IMR-90 (cell line): Measurements from ENCODE around the gene RERE. TPM values are rescaled to one million over a fixed set of nuclear protein-coding genes. Genes with fewer than 3 reads are reported as not detected.

Source experiments
- ATAC-seq: fragments of 200-7000 bp; cut with Tn5 transposase; 2 replicates; pipeline ENCODE4 v1.9.1; 2020; ENCODE audit warnings: low read depth, mild to moderate bottlenecking, moderate library complexity
- BruUV-seq: library from RNA; stranded (reverse); fragments of 400-500 nt; replicated peaks from 2 replicates; lab custom pipeline; 2021; lab: Mats Ljungman, UMichigan
- CTCF ChIA-PET: fragments of 300-600 bp; formaldehyde crosslinking; extraction: SDS; loops from one replicate; lab custom pipeline; 2021; ENCODE audit warnings: antibody characterized with exemption; lab: Yijun Ruan, JAX
- POLR2A ChIA-PET: fragments of 300-600 bp; sonication (Branson Sonifier 250); formaldehyde crosslinking; loops from one replicate; lab custom pipeline; 2022; ENCODE audit warnings: antibody characterized with exemption; ENCODE audit not compliant: unreplicated experiment; lab: Charles Lee
- DNase-seq: peaks from one replicate; pipeline ENCODE4 v3.0.0; 2013
- H2AFZ ChIP-seq: replicated peaks from 2 replicates; pipeline ENCODE3; 2013; ENCODE audit warnings: low read length, mild to moderate bottlenecking; ENCODE audit not compliant: poor library complexity
- H2AK5ac ChIP-seq: 2 replicates; pipeline ENCODE4 v1.6.1; 2013; ENCODE audit warnings: low read depth, low read length, inconsistent platforms
- H2AK9ac ChIP-seq: replicated peaks from 2 replicates; pipeline ENCODE3; 2013; ENCODE audit warnings: mild to moderate bottlenecking, low read depth, low read length, moderate library complexity; ENCODE audit not compliant: poor library complexity
- H2BK120ac ChIP-seq: 2 replicates; pipeline ENCODE4 v1.6.1; 2013; ENCODE audit warnings: low read depth, low read length, inconsistent platforms
- H2BK15ac ChIP-seq: 3 replicates; pipeline ENCODE4 v1.6.1; 2013; ENCODE audit warnings: low read depth, low read length, inconsistent platforms
- H2BK20ac ChIP-seq: 2 replicates; pipeline ENCODE4 v1.6.1; 2013; ENCODE audit warnings: low read depth, mild to moderate bottlenecking, inconsistent platforms, low read length, moderate library complexity
- H2BK5ac ChIP-seq: 2 replicates; pipeline ENCODE4 v1.6.1; 2013; ENCODE audit warnings: mild to moderate bottlenecking, low read depth, low read length, inconsistent platforms; ENCODE audit not compliant: poor library complexity, severe bottlenecking
- H3K14ac ChIP-seq: replicated peaks from 2 replicates; pipeline ENCODE4 v1.6.1; 2013; ENCODE audit warnings: low read depth, low read length, inconsistent platforms
- H3K18ac ChIP-seq: 2 replicates; pipeline ENCODE4 v1.6.1; 2013; ENCODE audit warnings: low read depth, low read length, control low read depth
- H3K23ac ChIP-seq: 2 replicates; pipeline ENCODE4 v1.6.1; 2013; ENCODE audit warnings: low read depth, low read length, inconsistent platforms
- H3K27ac ChIP-seq: 2 replicates; pipeline ENCODE4 v1.5.1; 2013; ENCODE audit warnings: mild to moderate bottlenecking, control low read depth, low read length; ENCODE audit not compliant: insufficient read depth
- H3K27me3 ChIP-seq: 2 replicates; pipeline ENCODE4 v1.6.1; 2013; ENCODE audit warnings: low read length; ENCODE audit not compliant: control insufficient read depth, insufficient read depth
- H3K36me3 ChIP-seq: 2 replicates; pipeline ENCODE4 v1.6.1; 2013; ENCODE audit warnings: low read length, mixed read lengths; ENCODE audit not compliant: control insufficient read depth, insufficient read depth
- H3K4ac ChIP-seq: 2 replicates; pipeline ENCODE4 v1.6.1; 2013; ENCODE audit warnings: low read depth, low read length, inconsistent platforms
- H3K4me1 ChIP-seq: 2 replicates; pipeline ENCODE4 v1.6.1; 2013; ENCODE audit warnings: low read length, mixed read lengths; ENCODE audit not compliant: control insufficient read depth, insufficient read depth
- H3K4me2 ChIP-seq: 2 replicates; pipeline ENCODE4 v1.6.1; 2013; ENCODE audit warnings: low read depth, mild to moderate bottlenecking, control low read depth, low read length, moderate library complexity
- H3K4me3 ChIP-seq: 2 replicates; pipeline ENCODE4 v1.5.1; 2013; ENCODE audit warnings: low read depth, mild to moderate bottlenecking, control low read depth, low read length, moderate library complexity; ENCODE audit not compliant: insufficient read depth
- H3K56ac ChIP-seq: 2 replicates; pipeline ENCODE4 v1.6.1; 2013; ENCODE audit warnings: low read length, inconsistent platforms; ENCODE audit not compliant: insufficient read depth; ENCODE audit errors: extremely low read depth
- H3K79me1 ChIP-seq, 2 experiments: 2 replicates each; pipeline ENCODE4 v1.6.1; 2013; ENCODE audit warnings: low read length in 2 of 2, inconsistent platforms in 1 of 2, low read depth in 1 of 2
- H3K9ac ChIP-seq: 2 replicates; pipeline ENCODE4 v1.6.1; 2013; ENCODE audit warnings: low read depth, low read length, control low read depth
- H3K9me1 ChIP-seq: 2 replicates; pipeline ENCODE4 v1.6.1; 2013; ENCODE audit warnings: low read length, inconsistent platforms; ENCODE audit not compliant: insufficient read depth
- H3K9me3 ChIP-seq: 2 replicates; pipeline ENCODE4 v1.6.1; 2013; ENCODE audit warnings: low read length; ENCODE audit not compliant: control insufficient read depth, insufficient read depth
- H4K20me1 ChIP-seq: 2 replicates; pipeline ENCODE4 v1.6.1; 2013; ENCODE audit warnings: low read length, inconsistent platforms; ENCODE audit not compliant: insufficient read depth
- H4K5ac ChIP-seq: 2 replicates; pipeline ENCODE4 v1.6.1; 2013; ENCODE audit warnings: mild to moderate bottlenecking, low read depth, low read length, control low read depth
- H4K8ac ChIP-seq, 2 experiments: 2 replicates each; pipeline ENCODE4 v1.6.1; 2013; ENCODE audit warnings: low read depth in 2 of 2, low read length in 2 of 2, control low read depth in 1 of 2, inconsistent platforms in 1 of 2
- H4K91ac ChIP-seq: 2 replicates; pipeline ENCODE4 v1.6.1; 2013; ENCODE audit warnings: low read depth, low read length, inconsistent platforms; ENCODE audit not compliant: insufficient read depth
- CEBPB ChIP-seq: IDR thresholded peaks from 2 replicates; pipeline ENCODE4 v1.6.1; 2012; ENCODE audit warnings: low read depth, low read length, improper control_type of control experiment
- WGBS, 2 experiments: methylation state at CpG; one replicate each; pipeline versions ENCODE4 v1.1.5 to v1.1.7; 2013; ENCODE audit warnings: missing lambda C conversion rate in 2 of 2; ENCODE audit not compliant: insufficient read length in 1 of 2; ENCODE audit errors: extremely low coverage in 2 of 2; 5-methylcytosine and 5-hydroxymethylcytosine counted together
- dilution Hi-C: fragments of 300-500 bp; cut with HindIII; formaldehyde crosslinking; loops from one replicate; pipeline ENCODE4 v1.14.3; 2018; ENCODE audit warnings: low sequenced_read_pairs; ENCODE audit not compliant: unreplicated experiment
- in situ Hi-C: fragments of 300-500 bp; cut with MboI; formaldehyde crosslinking; loops from 3 replicates; pipeline ENCODE4 v1.14.3; 2019; ENCODE audit warnings: low sequenced_read_pairs, inconsistent platforms, mixed read lengths
- intact Hi-C: fragments of 100-400 bp; cut with micrococcal nuclease; formaldehyde crosslinking; loops from 2 replicates; pipeline ENCODE4 v1.10.0; 2022
- polyA plus RNA-seq, 3 experiments: library from polyadenylated mRNA; depleted of rRNA; stranded (reverse); fragments of >200 nt; gene quantifications; 2 replicates each; pipeline ENCODE4 v1.2.3, GENCODE V29; 2012; ENCODE audit warnings: low replicate concordance in 1 of 3
- total RNA-seq: library from RNA; depleted of rRNA; stranded (reverse); fragments of >200 nt; gene quantifications from 2 replicates; pipeline ENCODE4 v1.2.3, GENCODE V29; 2012

Gene RERE
- total and polyA plus RNA-seq, 2 of the 4 experiments (the other 2 are of a cell fraction) = 11.5 to 25.1 TPM

DNA sequence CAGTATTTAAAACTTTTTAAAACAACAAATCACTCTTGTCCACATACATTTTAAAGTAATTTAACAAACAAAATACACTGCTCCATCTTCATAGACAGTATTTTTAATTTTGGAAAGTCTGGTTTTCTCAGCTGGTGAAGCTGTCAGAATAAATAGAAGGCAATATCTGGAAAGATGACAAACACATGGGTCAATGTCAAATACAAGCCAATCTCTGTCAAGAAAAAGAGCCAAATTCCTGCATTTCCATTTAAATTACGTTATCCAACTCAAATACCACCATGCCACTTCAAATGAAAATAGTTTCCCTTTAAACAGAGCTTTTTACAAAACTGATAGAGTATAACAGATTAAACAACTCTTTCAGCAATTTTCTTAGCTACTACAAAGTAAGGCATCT lies 176.5 kb downstream of the RERE start:
- H4K20me1 ChIP-seq = peaks cover 48% of the 10 kb centered on the region
- no peaks in the 10 kb centered on the region for H3K27me3 ChIP-seq
- no peak overlapping the region for H3K4me2 ChIP-seq
- CTCF ChIA-PET = no interaction called here
- no peak overlapping the region for H2AFZ ChIP-seq
- no peak overlapping the region for H4K91ac ChIP-seq
- no peak for TF ChIP-seq CEBPB
- H3K4me3 ChIP-seq = no peak overlapping the region
- no peak overlapping the region for H3K23ac ChIP-seq
- H2AK5ac ChIP-seq = no peak overlapping the region
- H3K4me1 ChIP-seq = peaks cover 6% of the 10 kb centered on the region
- no peaks in the 10 kb centered on the region for H3K9me3 ChIP-seq
- no peak overlapping the region for H2BK5ac ChIP-seq
- peaks cover 44 to 53% of the 10 kb centered on the region in 2 experiments for H3K79me1 ChIP-seq
- DNase-seq (no peak), ATAC-seq (no peak)
- H3K27ac ChIP-seq = no peak overlapping the region
- POLR2A ChIA-PET = no interaction called here
- H4K8ac ChIP-seq = no peak overlapping the region
- no peak overlapping the region for H3K56ac ChIP-seq
- peaks cover 8% of the 10 kb centered on the region; the same call in 1 of the 2 replicates for H3K9me1 ChIP-seq
- no peak overlapping the region for H2BK15ac ChIP-seq
- no peak overlapping the region for H3K9ac ChIP-seq
- no CpG with 5 or more reads among the region's 1 CpG for WGBS, 2 experiments
- BruUV-seq = no TSS peak
- H3K18ac ChIP-seq = no peak overlapping the region
- H3K14ac ChIP-seq = no peak overlapping the region
- H2AK9ac ChIP-seq = no peak overlapping the region
- no peak overlapping the region for H2BK120ac ChIP-seq
- intact Hi-C loops = no loop called here
- H3K36me3 ChIP-seq = peaks cover 4% of the 10 kb centered on the region
- in situ Hi-C loops = no loop called here
- H2BK20ac ChIP-seq = no peak overlapping the region
- dilution Hi-C loops = no loop called here
- H3K4ac ChIP-seq = no peak overlapping the region
- no peak overlapping the region for H4K5ac ChIP-seq
